T-cell (primary cell): ENCODE results near the gene CHTF18. TPM values are rescaled to one million over a fixed set of nuclear protein-coding genes. Genes with fewer than 3 reads are reported as not detected.
"Not testable (repeated sequence)": the region's sequence is repeated elsewhere in the genome, so short reads cannot be mapped to it uniquely, and the experiment has no call there.

Experiments used
- ATAC-seq, 4 experiments: fragments of 200-7000 bp in 3 of 4; fragments of 150-1000 bp in 1 of 4; cut with Tn5 transposase; replicated peaks in 1 of 4; 1 replicate in 3 of 4; 2 replicates in 1 of 4; pipeline ENCODE4 v1.10.0; 2021; ENCODE audit warnings: moderate library complexity in 3 of 4, mild to moderate bottlenecking in 2 of 4, moderate number of reproducible peaks in 1 of 4
- CTCF ChIA-PET, 2 donors: fragments of 300-600 bp; sonication (Branson Sonifier 250); formaldehyde crosslinking; loops; one replicate each; lab custom pipeline; 2022; ENCODE audit warnings: antibody characterized with exemption in 2 of 2; lab: Charles Lee
- POLR2A ChIA-PET, 2 donors: fragments of 300-600 bp; sonication (Branson Sonifier 250); formaldehyde crosslinking; loops; one replicate each; lab custom pipeline; 2022; ENCODE audit warnings: antibody characterized with exemption in 2 of 2; lab: Charles Lee
- DNase-seq, 35 experiments: peaks; one replicate each; pipeline versions ENCODE4 v3.0.0 to v3.0.0-alpha.2; 2013 to 2023
- H3K27ac ChIP-seq: one replicate; pipeline ENCODE4 v1.5.1; 2013; ENCODE audit warnings: low read length
- H3K27me3 ChIP-seq, 2 experiments: replicated peaks in 1 of 2; 1 replicate in 1 of 2; 2 replicates in 1 of 2; pipeline versions ENCODE4 v1.6.1 to v1.7.0; 2013; ENCODE audit warnings: low read length in 1 of 2, mixed read lengths in 1 of 2; ENCODE audit not compliant: control insufficient read depth in 2 of 2, insufficient read depth in 2 of 2; ENCODE audit errors: extremely low read depth in 1 of 2
- H3K36me3 ChIP-seq, 2 donors: 1 replicate in 1 of 2; 2 replicates in 1 of 2; pipeline versions ENCODE4 v1.6.1 to v1.7.0; 2013; ENCODE audit warnings: low read length in 1 of 2; ENCODE audit not compliant: control insufficient read depth in 2 of 2, insufficient read depth in 1 of 2; ENCODE audit errors: extremely low read depth in 1 of 2
- H3K4me1 ChIP-seq, 2 experiments: 1 replicate in 1 of 2; 2 replicates in 1 of 2; pipeline versions ENCODE4 v1.6.1 to v1.7.0; 2013; ENCODE audit warnings: low read length in 2 of 2, mixed read lengths in 1 of 2; ENCODE audit not compliant: insufficient read depth in 2 of 2, control insufficient read depth in 1 of 2; ENCODE audit errors: extremely low read depth in 1 of 2
- H3K4me3 ChIP-seq, 2 donors: 1 replicate in 1 of 2; 2 replicates in 1 of 2; pipeline versions ENCODE4 v1.5.1 to v1.7.0; 2013; ENCODE audit warnings: mild to moderate bottlenecking in 2 of 2, low read length in 1 of 2, moderate library complexity in 1 of 2; ENCODE audit not compliant: control insufficient read depth in 1 of 2; ENCODE audit errors: extremely low read depth in 1 of 2
- H3K9me3 ChIP-seq: 2 replicates; pipeline ENCODE4 v1.7.0; 2013
- H3K27ac Mint-ChIP-seq, 2 donors: one replicate each; pipeline ENCODE4 v1.8.0; 2020 to 2021; ENCODE audit warnings: mild to moderate bottlenecking in 2 of 2, mixed read lengths in 2 of 2
- H3K27me3 Mint-ChIP-seq, 2 donors: one replicate each; pipeline ENCODE4 v1.8.0; 2021 to 2022; ENCODE audit warnings: mixed read lengths in 2 of 2
- H3K36me3 Mint-ChIP-seq: one replicate; pipeline ENCODE4 v1.8.0; 2021; ENCODE audit warnings: mixed read lengths
- H3K4me1 Mint-ChIP-seq, 3 donors: one replicate each; pipeline ENCODE4 v1.8.0; 2020 to 2022; ENCODE audit warnings: mixed read lengths in 3 of 3, mild to moderate bottlenecking in 1 of 3
- H3K4me3 Mint-ChIP-seq, 3 donors: one replicate each; pipeline ENCODE4 v1.8.0; 2020 to 2022; ENCODE audit warnings: mild to moderate bottlenecking in 3 of 3, mixed read lengths in 3 of 3, moderate library complexity in 3 of 3
- H3K9me3 Mint-ChIP-seq, 3 donors: one replicate each; pipeline ENCODE4 v1.8.0; 2020 to 2022; ENCODE audit warnings: mixed read lengths in 3 of 3
- WGBS: methylation state at CpG from one replicate; pipeline ENCODE4 v1.1.5; 2013; ENCODE audit warnings: missing lambda C conversion rate; ENCODE audit not compliant: insufficient coverage; 5-methylcytosine and 5-hydroxymethylcytosine counted together
- total RNA-seq, 35 experiments: library from RNA in 6 of 35; stranded (reverse) in 6 of 35; fragments of 120-200 nt in 1 of 35; gene quantifications; one replicate each; pipeline versions ENCODE4 v1.2.1 to v1.2.4 and lab custom pipeline; 2013 to 2026

Gene CHTF18
- total RNA-seq, 5 donors from 2014 or later (not counting 1 experiment from before 2014, with no cell fraction given), result 29.6 to 73.2 (median 49.5) TPM

GRCh38 chr16:742894-743293 lies 45.5 kb upstream of the CHTF18 start:
- DNase-seq, ATAC-seq, H3K4me3 Mint-ChIP-seq, H3K27me3 Mint-ChIP-seq, H3K36me3 Mint-ChIP-seq, H3K27ac Mint-ChIP-seq, H3K9me3 ChIP-seq, H3K9me3 Mint-ChIP-seq, H3K27ac ChIP-seq, H3K4me3 ChIP-seq, H3K36me3 ChIP-seq: not testable (repeated sequence)
- POLR2A ChIA-PET, result interaction anchor here in 1 of 2 donors (0.7 kb wide), 1 partner anchor 29 kb away, joined by 3 read pairs; no protein-coding TSS in a partner anchor
- CTCF ChIA-PET, result interaction anchor here in 1 of 2 donors (1.1 kb wide), 1 partner anchor 75 kb away, joined by 3 read pairs; the partner anchor contains the start of gene RHOT2
- Histone ChIP-seq H3K27me3 (peaks cover 0 to 16% of the 10 kb centered on the region in 2 experiments), H3K4me1 (peaks cover 0 to 19% of the 10 kb centered on the region in 2 experiments)
- peaks cover 0 to 12% (median 11%) of the 10 kb centered on the region in 3 donors for H3K4me1 Mint-ChIP-seq
- WGBS, result 87% methylated on average over 6 of the region's 14 CpGs

GRCh38 chr16:743794-744500 lies 44.5 kb upstream of the CHTF18 start:
- no peaks in the 10 kb centered on the region for H3K27me3 Mint-ChIP-seq
- POLR2A ChIA-PET, result interaction anchor here in 1 of 2 donors (0.7 kb wide), 1 partner anchor 30 kb away, joined by 3 read pairs; no protein-coding TSS in a partner anchor
- no peak for DNase-seq

GRCh38 chr16:745739-746138 lies 42.7 kb upstream of the CHTF18 start:
- Mint-ChIP-seq H3K9me3 (no peaks in the 10 kb centered on the region), H3K27me3 (no peaks in the 10 kb centered on the region), H3K4me3 (no peak overlapping the region), H3K36me3 (no peaks in the 10 kb centered on the region), H3K27ac (no peak overlapping the region), H3K4me1 (peaks cover 0 to 3% (median 0%) of the 10 kb centered on the region in 3 donors)
- WGBS, result 17% methylated on average over 1 of the region's 14 CpGs
- ChIA-PET CTCF (interaction anchor here in 1 of 2 donors (0.5 kb wide), 1 partner anchor 30 kb away, joined by 3 read pairs; no protein-coding TSS in a partner anchor), POLR2A (no interaction called here)
- ATAC-seq (no peak), DNase-seq (no peak)
- H3K4me1 ChIP-seq, result peaks cover 0 to 5% of the 10 kb centered on the region in 2 experiments
- no peaks in the 10 kb centered on the region for H3K36me3 ChIP-seq
- H3K4me3 ChIP-seq, result no peak overlapping the region
- H3K27ac ChIP-seq, result no peak overlapping the region
- H3K9me3 ChIP-seq, result no peaks in the 10 kb centered on the region
- peaks cover 0 to 16% of the 10 kb centered on the region in 2 experiments for H3K27me3 ChIP-seq

More at GRCh38 chr16:743794-744500, 44.5 kb upstream of the CHTF18 start:
- Mint-ChIP-seq H3K9me3 (no peaks in the 10 kb centered on the region), H3K4me3 (no peak overlapping the region), H3K36me3 (no peaks in the 10 kb centered on the region), H3K27ac (no peak overlapping the region), H3K4me1 (peaks cover 0 to 11% (median 8%) of the 10 kb centered on the region in 3 donors)
- WGBS, result 88% methylated on average over 15 of the region's 21 CpGs
- ATAC-seq, result no peak
- H3K27me3 ChIP-seq, result peaks cover 0 to 16% of the 10 kb centered on the region in 2 experiments
- CTCF ChIA-PET, result interaction anchor here (0.5 to 0.6 kb wide), 2 partner anchors 220 to 313 kb away, joined by 3 read pairs; no protein-coding TSS in a partner anchor
- H3K27ac ChIP-seq, result no peak overlapping the region
- no peaks in the 10 kb centered on the region for H3K9me3 ChIP-seq
- no peak overlapping the region for H3K4me3 ChIP-seq
- no peaks in the 10 kb centered on the region for H3K36me3 ChIP-seq
- peaks cover 0 to 19% of the 10 kb centered on the region in 2 experiments for H3K4me1 ChIP-seq

GRCh38 chr16:746637-747036 lies 41.8 kb upstream of the CHTF18 start:
- Histone ChIP-seq H3K27me3 (peaks cover 0 to 16% of the 10 kb centered on the region in 2 experiments), H3K27ac (no peak overlapping the region), H3K4me3 (no peak overlapping the region), H3K9me3 (no peaks in the 10 kb centered on the region), H3K4me1 (no peaks in the 10 kb centered on the region), H3K36me3 (no peaks in the 10 kb centered on the region)
- POLR2A ChIA-PET, result no interaction called here
- H3K27ac Mint-ChIP-seq, result no peak overlapping the region
- no peaks in the 10 kb centered on the region for H3K9me3 Mint-ChIP-seq
- H3K4me3 Mint-ChIP-seq, result no peak overlapping the region
- no peaks in the 10 kb centered on the region for H3K27me3 Mint-ChIP-seq
- no peaks in the 10 kb centered on the region for H3K36me3 Mint-ChIP-seq
- CTCF ChIA-PET, result no interaction called here
- ATAC-seq (no peak), DNase-seq (no peak)
- WGBS, result 88% methylated on average over 4 of the region's 13 CpGs
- H3K4me1 Mint-ChIP-seq, result no peaks in the 10 kb centered on the region

GRCh38 chr16:747978-748746 lies 40.3 kb upstream of the CHTF18 start:
- Histone ChIP-seq H3K27ac (no peak overlapping the region), H3K36me3 (no peaks in the 10 kb centered on the region), H3K27me3 (peaks cover 0 to 16% of the 10 kb centered on the region in 2 experiments), H3K4me3 (no peak overlapping the region), H3K4me1 (no peaks in the 10 kb centered on the region), H3K9me3 (no peaks in the 10 kb centered on the region)
- Mint-ChIP-seq H3K27ac (no peak overlapping the region), H3K36me3 (no peaks in the 10 kb centered on the region), H3K4me3 (no peak overlapping the region), H3K27me3 (no peaks in the 10 kb centered on the region), H3K9me3 (no peaks in the 10 kb centered on the region), H3K4me1 (no peaks in the 10 kb centered on the region)
- 79% methylated on average over 26 of the region's 39 CpGs for WGBS
- POLR2A ChIA-PET, result no interaction called here
- ATAC-seq (no peak), DNase-seq (no peak)
- CTCF ChIA-PET, result no interaction called here

- H3K4me3 ChIP-seq, result no peak overlapping the region
- Mint-ChIP-seq H3K9me3 (no peaks in the 10 kb centered on the region), H3K4me3 (no peak overlapping the region), H3K4me1 (no peaks in the 10 kb centered on the region), H3K36me3 (no peaks in the 10 kb centered on the region), H3K27ac (no peak overlapping the region), H3K27me3 (no peaks in the 10 kb centered on the region)
- no peak overlapping the region for H3K27ac ChIP-seq
- DNase-seq (no peak), ATAC-seq (no peak)
- CTCF ChIA-PET, result interaction anchor here in 1 of 2 donors (0.7 kb wide), 1 partner anchor 18 kb away, joined by 4 read pairs; no protein-coding TSS in a partner anchor
- H3K4me1 ChIP-seq, result no peaks in the 10 kb centered on the region
- POLR2A ChIA-PET, result interaction anchor here in 1 of 2 donors (0.7 kb wide), 1 partner anchor 497 kb away, joined by 4 read pairs; no protein-coding TSS in a partner anchor
- H3K9me3 ChIP-seq, result no peaks in the 10 kb centered on the region
- no peaks in the 10 kb centered on the region for H3K36me3 ChIP-seq
- peaks cover 0 to 16% of the 10 kb centered on the region in 2 experiments for H3K27me3 ChIP-seq
- WGBS, result 71% methylated on average over 1 of the region's 6 CpGs
These were observed 39.4 kb upstream of the CHTF18 start for GRCh38 chr16:749010-749409.
